Hepatocyte (in vitro differentiated cells): ENCODE results near the gene MPHOSPH6. TPM values are rescaled to one million over a fixed set of nuclear protein-coding genes. Genes with fewer than 3 reads are reported as not detected.

Experiments
- DNase-seq: peaks from one replicate; pipeline ENCODE4 v3.0.0-alpha.2; 2016; ENCODE audit warnings: low spot score
- H2AFZ ChIP-seq: fragments of 200-600 bp; sonication (generic); 2 replicates; pipeline ENCODE4 v1.6.0; 2016; ENCODE audit warnings: antibody characterized with exemption, mild to moderate bottlenecking
- H3K27ac ChIP-seq: fragments of 200-600 bp; sonication (generic); 2 replicates; pipeline ENCODE4 v1.5.1; 2016; ENCODE audit warnings: mild to moderate bottlenecking
- H3K27me3 ChIP-seq: fragments of 200-600 bp; sonication (generic); 2 replicates; pipeline ENCODE4 v1.6.1; 2016
- H3K36me3 ChIP-seq: fragments of 200-600 bp; sonication (generic); replicated peaks from 2 replicates; pipeline ENCODE4 v1.5.1; 2016; ENCODE audit warnings: low read depth; ENCODE audit not compliant: insufficient read depth
- H3K4me1 ChIP-seq: fragments of 200-600 bp; sonication (generic); 2 replicates; pipeline ENCODE4 v1.5.1; 2016; ENCODE audit warnings: mild to moderate bottlenecking, moderate library complexity; ENCODE audit not compliant: insufficient read depth
- H3K4me2 ChIP-seq: fragments of 200-600 bp; sonication (generic); 2 replicates; pipeline ENCODE4 v1.6.0; 2016
- H3K4me3 ChIP-seq: fragments of 200-600 bp; sonication (generic); 2 replicates; pipeline ENCODE4 v1.5.1; 2016; ENCODE audit warnings: mild to moderate bottlenecking
- H3K79me2 ChIP-seq: fragments of 200-600 bp; sonication (generic); 2 replicates; pipeline ENCODE4 v1.6.0; 2017; ENCODE audit warnings: mild to moderate bottlenecking
- H3K9me2 ChIP-seq: fragments of 200-600 bp; sonication (generic); replicated peaks from 2 replicates; pipeline ENCODE4 v1.6.0; 2017; ENCODE audit warnings: mild to moderate bottlenecking; ENCODE audit not compliant: insufficient read depth
- H3K9me3 ChIP-seq: fragments of 200-600 bp; sonication (generic); 2 replicates; pipeline ENCODE4 v1.5.1; 2016; ENCODE audit warnings: low read depth, mild to moderate bottlenecking
- H4K20me1 ChIP-seq: fragments of 200-600 bp; sonication (generic); 2 replicates; pipeline ENCODE4 v1.6.0; 2016; ENCODE audit warnings: mild to moderate bottlenecking; ENCODE audit not compliant: insufficient read depth, poor library complexity, severe bottlenecking
- CTCF ChIP-seq: fragments of 200-600 bp; sonication (generic); IDR thresholded peaks from 2 replicates; pipeline ENCODE4 v1.5.1; 2016; ENCODE audit warnings: antibody characterized with exemption, mild to moderate bottlenecking; ENCODE audit not compliant: poor library complexity
- EZH2 ChIP-seq: fragments of 200-600 bp; sonication (generic); IDR thresholded peaks from 2 replicates; pipeline ENCODE4 v1.6.1; 2016; ENCODE audit warnings: antibody characterized with exemption, mild to moderate bottlenecking, borderline replicate concordance
- EZH2phosphoT487 ChIP-seq: fragments of 200-600 bp; sonication (generic); IDR thresholded peaks from one replicate; pipeline ENCODE4 v1.6.1; 2018; ENCODE audit warnings: antibody characterized with exemption, mild to moderate bottlenecking, low read depth, moderate library complexity; ENCODE audit not compliant: unreplicated experiment, severe bottlenecking
- WGBS: methylation state at CpG from one replicate; pipeline ENCODE4 v1.1.6; 2016; ENCODE audit warnings: low lambda C conversion rate; ENCODE audit errors: missing lambda C conversion rate; 5-methylcytosine and 5-hydroxymethylcytosine counted together
- polyA plus RNA-seq: library from polyadenylated mRNA; unstranded; fragments of >200 nt; fragmentation: Nextera tagmentation; extraction: Ambion mirVana; gene quantifications from 2 replicates; pipeline ENCODE4 v1.2.1, GENCODE V29; 2016
- total RNA-seq: library from RNA; depleted of rRNA; stranded (reverse); fragments of >200 nt; gene quantifications from 2 replicates; pipeline ENCODE4 v1.2.3, GENCODE V29; 2014

Gene MPHOSPH6
- total and polyA plus RNA-seq, 2 experiments from 2014 or later = 38.4 to 47.0 TPM

GRCh38 chr16:82192665-82193064, 22.6 kb upstream of the MPHOSPH6 start:
- Histone ChIP-seq H3K4me3 (no peak overlapping the region), H3K9me2 (no peaks in the 10 kb centered on the region), H3K4me2 (no peak overlapping the region), H2AFZ (no peak overlapping the region), H3K36me3 (no peaks in the 10 kb centered on the region), H4K20me1 (no peaks in the 10 kb centered on the region), H3K27me3 (peaks cover 5% of the 10 kb centered on the region), H3K9me3 (no peaks in the 10 kb centered on the region), H3K79me2 (no peaks in the 10 kb centered on the region), H3K27ac (no peak overlapping the region), H3K4me1 (no peaks in the 10 kb centered on the region)
- TF ChIP-seq EZH2phosphoT487 (no peak), CTCF (no peak), EZH2 (no peak)
- 75% methylated on average over 4 of the region's 4 CpGs for WGBS
- no peak for DNase-seq

GRCh38 chr16:82190386-82190785, 20.4 kb upstream of the MPHOSPH6 start:
- H3K9me2 ChIP-seq = no peaks in the 10 kb centered on the region
- no peak for DNase-seq
- H3K27ac ChIP-seq = no peak overlapping the region
- no peak overlapping the region for H3K4me2 ChIP-seq
- H3K27me3 ChIP-seq = peaks cover 5% of the 10 kb centered on the region
- TF ChIP-seq EZH2 (no peak), CTCF (no peak), EZH2phosphoT487 (no peak)
- H4K20me1 ChIP-seq = no peaks in the 10 kb centered on the region
- no peak overlapping the region for H2AFZ ChIP-seq
- no peaks in the 10 kb centered on the region for H3K9me3 ChIP-seq
- no peak overlapping the region for H3K4me3 ChIP-seq
- 96% methylated on average over 2 of the region's 2 CpGs for WGBS
- H3K36me3 ChIP-seq = no peaks in the 10 kb centered on the region
- no peaks in the 10 kb centered on the region for H3K4me1 ChIP-seq
- H3K79me2 ChIP-seq = no peaks in the 10 kb centered on the region

GRCh38 chr16:82187829-82188228, 17.8 kb upstream of the MPHOSPH6 start:
- no peaks in the 10 kb centered on the region for H3K4me1 ChIP-seq
- no peak overlapping the region for H3K27ac ChIP-seq
- H3K9me2 ChIP-seq = no peaks in the 10 kb centered on the region
- H3K4me2 ChIP-seq = no peak overlapping the region
- 86% methylated on average over 1 of the region's 1 CpG for WGBS
- DNase-seq = no peak
- no peak for TF ChIP-seq EZH2phosphoT487
- no peak for TF ChIP-seq CTCF
- no peak for TF ChIP-seq EZH2
- peaks cover 5% of the 10 kb centered on the region for H3K27me3 ChIP-seq
- no peaks in the 10 kb centered on the region for H3K79me2 ChIP-seq
- H3K4me3 ChIP-seq = no peak overlapping the region
- no peak overlapping the region for H2AFZ ChIP-seq
- no peaks in the 10 kb centered on the region for H3K9me3 ChIP-seq
- no peaks in the 10 kb centered on the region for H3K36me3 ChIP-seq
- H4K20me1 ChIP-seq = no peaks in the 10 kb centered on the region

- no peaks in the 10 kb centered on the region for H3K9me3 ChIP-seq
- H4K20me1 ChIP-seq = no peaks in the 10 kb centered on the region
- no peaks in the 10 kb centered on the region for H3K79me2 ChIP-seq
- H3K27ac ChIP-seq = no peak overlapping the region
- H2AFZ ChIP-seq = no peak overlapping the region
- no peaks in the 10 kb centered on the region for H3K36me3 ChIP-seq
- no peak overlapping the region for H3K4me2 ChIP-seq
- peaks cover 5% of the 10 kb centered on the region for H3K27me3 ChIP-seq
- no peak for DNase-seq
- no peak overlapping the region for H3K4me3 ChIP-seq
- no peaks in the 10 kb centered on the region for H3K9me2 ChIP-seq
- TF ChIP-seq EZH2 (no peak), CTCF (no peak), EZH2phosphoT487 (no peak)
- no peaks in the 10 kb centered on the region for H3K4me1 ChIP-seq
Observed at GRCh38 chr16:82185012-82185411, 15.0 kb upstream of the MPHOSPH6 start.
